Activated T-cell treated with anti-CD3 and anti-CD28 coated beads, Interleukin-2, amount 50 U/mL, for 4 hours (primary cell): ENCODE measurements around the gene TCF15. TPM values are rescaled to one million over a fixed set of nuclear protein-coding genes. Genes with fewer than 3 reads are reported as not detected.

ENCODE experiments used
- ATAC-seq, 2 donors: fragments of 200-7000 bp; cut with Tn5 transposase; one replicate each; pipeline ENCODE4 v1.10.0; 2021
- DNase-seq: peaks from one replicate; pipeline ENCODE4 v3.0.0-alpha.2; 2020
- H3K27me3 Mint-ChIP-seq: one replicate; pipeline ENCODE4 v1.8.0; 2021; ENCODE audit warnings: low read depth, mixed read lengths
- H3K36me3 Mint-ChIP-seq: one replicate; pipeline ENCODE4 v1.8.0; 2022; ENCODE audit warnings: mixed read lengths; ENCODE audit not compliant: insufficient read depth
- H3K4me1 Mint-ChIP-seq: one replicate; pipeline ENCODE4 v1.8.0; 2021; ENCODE audit warnings: low read depth, mixed read lengths
- H3K4me3 Mint-ChIP-seq: one replicate; pipeline ENCODE4 v1.8.0; 2021; ENCODE audit warnings: mild to moderate bottlenecking, moderate library complexity, mixed read lengths
- H3K9me3 Mint-ChIP-seq: one replicate; pipeline ENCODE4 v1.8.0; 2021; ENCODE audit warnings: mixed read lengths
- total RNA-seq, 3 donors: library from RNA; stranded (reverse); gene quantifications; one replicate each; pipeline ENCODE4 v1.2.1, GENCODE V29; 2021

TCF15 gene
- total RNA-seq, 3 donors from 2014 or later, result 0.21 TPM; not detected in 2

DNA sequence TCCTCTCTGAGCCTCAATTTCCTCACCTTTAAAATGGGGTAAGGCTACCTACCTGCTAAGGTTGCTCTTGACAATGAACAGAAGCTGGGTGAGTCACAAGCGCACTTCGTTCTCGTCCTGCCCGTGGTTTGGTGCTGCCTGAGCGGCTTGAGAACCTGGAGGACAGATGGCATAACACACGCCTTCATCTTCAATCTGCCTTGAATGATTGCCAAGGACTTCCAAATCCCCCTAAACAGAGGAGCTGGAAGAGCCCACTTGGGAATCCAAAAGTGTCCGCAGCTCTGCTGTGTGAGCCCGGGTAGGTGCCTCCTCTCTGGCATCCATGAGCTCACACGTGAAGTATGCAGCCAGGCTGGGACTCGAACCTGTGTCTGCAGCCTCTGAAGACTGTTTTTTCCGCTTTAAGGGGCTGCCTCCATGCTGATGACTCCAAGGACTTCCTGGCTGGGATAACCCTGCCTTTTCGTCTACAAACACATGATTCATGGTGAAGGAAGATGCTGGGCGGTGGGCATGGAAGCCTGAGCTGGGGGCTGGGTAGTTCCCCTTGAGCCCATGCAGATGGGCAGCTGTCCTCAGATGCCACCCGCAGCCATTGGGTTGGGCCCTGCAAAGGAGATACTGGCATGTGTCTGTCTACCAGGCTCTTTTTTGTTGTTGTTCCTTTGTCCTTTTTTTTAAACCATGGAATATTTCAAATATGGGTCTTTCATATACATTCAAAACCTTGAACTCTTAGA, 41.3 kb downstream of the TCF15 start:
- DNase-seq (no peak), ATAC-seq (peak in 1 of 2 donors; percentile 10)
- no peaks in the 10 kb centered on the region for H3K9me3 Mint-ChIP-seq
- no peaks in the 10 kb centered on the region for H3K4me1 Mint-ChIP-seq
- no peak overlapping the region for H3K4me3 Mint-ChIP-seq
- peaks cover 36% of the 10 kb centered on the region for H3K27me3 Mint-ChIP-seq
- no peaks in the 10 kb centered on the region for H3K36me3 Mint-ChIP-seq

GRCh38 chr20:568097-568652, 41.9 kb downstream of the TCF15 start:
- H3K4me1 Mint-ChIP-seq, result no peaks in the 10 kb centered on the region
- H3K36me3 Mint-ChIP-seq, result no peaks in the 10 kb centered on the region
- H3K9me3 Mint-ChIP-seq, result no peaks in the 10 kb centered on the region
- no peak overlapping the region for H3K4me3 Mint-ChIP-seq
- DNase-seq (no peak), ATAC-seq (peak in 1 of 2 donors; percentile 40)
- peaks cover 29% of the 10 kb centered on the region for H3K27me3 Mint-ChIP-seq

- Mint-ChIP-seq H3K36me3 (no peaks in the 10 kb centered on the region), H3K4me3 (no peak overlapping the region), H3K9me3 (no peaks in the 10 kb centered on the region), H3K27me3 (peaks cover 20% of the 10 kb centered on the region), H3K4me1 (no peaks in the 10 kb centered on the region)
- no peak for ATAC-seq
- no peak for DNase-seq
Observed at GRCh38 chr20:564192-564591, 45.9 kb downstream of the TCF15 start.

DNA sequence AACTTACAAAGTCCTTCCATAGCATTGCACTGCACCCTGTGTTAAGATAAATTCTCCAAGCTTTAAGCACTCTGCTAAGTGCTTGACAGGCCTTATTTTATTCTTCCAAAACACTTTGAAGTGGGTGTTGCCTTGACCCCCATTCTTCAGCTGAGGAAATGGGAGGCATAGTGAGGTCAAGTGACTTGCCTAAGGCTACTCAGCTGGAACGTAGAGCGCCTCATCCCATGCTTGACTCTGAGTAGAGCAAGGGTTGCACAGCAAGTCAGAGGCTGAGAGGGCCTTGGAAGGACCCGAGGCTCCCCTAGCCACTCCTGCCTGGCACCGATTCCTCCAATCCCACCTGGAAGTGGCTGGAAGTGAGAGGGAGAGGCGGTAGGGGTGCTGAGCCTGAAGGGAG, 46.9 kb downstream of the TCF15 start:
- no peak for ATAC-seq
- Mint-ChIP-seq H3K4me3 (no peak overlapping the region), H3K27me3 (peaks cover 17% of the 10 kb centered on the region), H3K4me1 (no peaks in the 10 kb centered on the region), H3K9me3 (no peaks in the 10 kb centered on the region), H3K36me3 (no peaks in the 10 kb centered on the region)
- DNase-seq, result no peak

DNA sequence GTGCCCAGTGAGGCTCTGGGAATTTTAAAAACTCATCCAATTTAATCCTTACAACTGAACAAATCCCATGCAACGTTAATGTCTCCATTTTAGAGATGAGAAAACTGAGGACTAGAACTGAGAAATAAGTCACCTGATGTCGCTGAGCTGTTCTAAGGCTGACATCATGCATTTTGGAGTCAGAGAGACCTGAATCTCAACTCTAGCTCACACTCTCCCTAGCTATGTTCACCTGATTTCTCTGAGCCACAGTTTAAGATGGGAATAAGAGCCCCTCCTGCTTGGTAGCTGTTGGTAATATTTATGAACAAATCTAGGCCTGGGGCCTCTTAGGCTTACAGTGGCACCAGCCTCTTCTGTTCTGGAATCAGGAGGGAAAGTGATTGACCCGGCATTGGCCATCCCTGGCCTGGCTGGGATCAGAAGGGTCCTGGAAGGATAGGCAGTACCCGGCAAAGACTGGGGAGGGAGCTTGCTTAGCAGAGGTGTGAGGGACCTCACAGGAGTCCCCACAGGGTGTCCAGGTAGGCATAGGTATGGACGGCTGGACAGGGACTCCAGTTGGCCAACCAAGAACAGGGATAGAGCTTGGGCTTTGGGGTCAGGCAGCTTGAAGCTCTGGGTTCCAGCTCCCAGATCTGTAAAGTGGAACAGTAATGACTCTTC, 47.7 kb downstream of the TCF15 start:
- Mint-ChIP-seq H3K4me3 (no peak overlapping the region), H3K4me1 (no peaks in the 10 kb centered on the region), H3K27me3 (peaks cover 15% of the 10 kb centered on the region), H3K36me3 (no peaks in the 10 kb centered on the region), H3K9me3 (no peaks in the 10 kb centered on the region)
- no peak for DNase-seq
- no peak for ATAC-seq

DNA sequence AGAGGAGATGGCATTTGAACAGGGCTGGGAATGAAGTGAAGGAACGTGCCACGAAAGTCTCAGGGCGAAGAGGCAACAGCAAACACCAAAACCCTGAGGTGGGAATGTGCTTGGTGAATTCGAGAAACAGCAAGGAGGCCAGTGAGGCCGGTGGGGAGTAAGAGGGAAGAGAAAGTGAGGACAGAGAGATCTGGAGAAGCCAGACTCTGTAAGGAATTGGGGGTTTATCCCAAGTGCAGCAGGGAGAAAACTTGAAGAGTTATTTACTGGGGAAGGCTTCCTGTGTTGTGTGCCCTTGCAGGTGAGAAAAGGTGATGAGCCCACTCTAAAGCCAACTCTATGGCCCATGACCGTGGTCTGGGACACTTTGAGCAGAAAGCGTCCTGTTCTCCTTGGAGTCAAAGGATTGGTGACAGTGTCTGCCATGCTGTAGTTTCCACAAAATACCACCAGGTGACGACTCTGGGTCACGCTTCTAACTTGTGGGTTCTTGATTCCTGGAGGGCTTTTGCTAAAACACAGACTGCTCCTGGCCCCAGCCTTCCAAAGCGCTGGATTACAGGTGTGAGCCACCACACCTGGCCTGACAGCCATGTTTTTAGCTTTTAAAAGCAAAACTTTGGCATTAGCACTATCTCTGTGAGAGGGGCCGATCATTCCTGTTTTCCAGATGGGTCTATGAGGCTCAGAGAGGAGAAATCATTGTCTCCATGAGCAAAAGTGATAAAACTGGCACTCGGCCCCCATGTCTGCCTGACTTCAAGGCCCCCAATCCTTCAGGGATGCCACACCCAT, 48.5 kb downstream of the TCF15 start:
- H3K27me3 Mint-ChIP-seq, result peaks cover 10% of the 10 kb centered on the region

DNA sequence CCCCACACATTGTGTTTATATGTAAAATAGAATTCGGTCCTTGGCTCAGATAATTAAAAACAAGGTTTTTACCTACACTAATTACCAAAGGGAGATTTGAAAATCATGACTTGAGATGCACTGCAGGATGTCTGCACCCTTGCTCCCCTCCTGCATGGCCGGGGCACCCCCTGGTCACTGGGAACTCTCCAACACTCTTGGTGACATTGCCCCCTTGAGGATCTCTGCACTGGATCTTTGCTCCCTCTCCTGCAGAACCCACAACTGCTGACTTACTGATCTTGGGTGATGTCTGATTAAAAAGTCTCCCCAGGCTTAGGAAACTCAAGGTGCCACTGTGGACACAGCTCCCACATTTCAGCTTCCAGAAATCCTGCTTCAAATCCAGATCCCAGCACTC, 49.4 kb downstream of the TCF15 start:
- no peaks in the 10 kb centered on the region for H3K36me3 Mint-ChIP-seq
- DNase-seq (no peak), ATAC-seq (no peak)
- H3K27me3 Mint-ChIP-seq, result peaks cover 14% of the 10 kb centered on the region
- H3K4me3 Mint-ChIP-seq, result no peak overlapping the region
- H3K4me1 Mint-ChIP-seq, result no peaks in the 10 kb centered on the region
- no peaks in the 10 kb centered on the region for H3K9me3 Mint-ChIP-seq

More for the DNA sequence above, 48.5 kb downstream of the TCF15 start:
- Mint-ChIP-seq H3K9me3 (no peaks in the 10 kb centered on the region), H3K36me3 (no peaks in the 10 kb centered on the region), H3K4me1 (no peaks in the 10 kb centered on the region), H3K4me3 (no peak overlapping the region)
- ATAC-seq, result peak; percentile 67 to 71
- peak; percentile 19 for DNase-seq

DNA sequence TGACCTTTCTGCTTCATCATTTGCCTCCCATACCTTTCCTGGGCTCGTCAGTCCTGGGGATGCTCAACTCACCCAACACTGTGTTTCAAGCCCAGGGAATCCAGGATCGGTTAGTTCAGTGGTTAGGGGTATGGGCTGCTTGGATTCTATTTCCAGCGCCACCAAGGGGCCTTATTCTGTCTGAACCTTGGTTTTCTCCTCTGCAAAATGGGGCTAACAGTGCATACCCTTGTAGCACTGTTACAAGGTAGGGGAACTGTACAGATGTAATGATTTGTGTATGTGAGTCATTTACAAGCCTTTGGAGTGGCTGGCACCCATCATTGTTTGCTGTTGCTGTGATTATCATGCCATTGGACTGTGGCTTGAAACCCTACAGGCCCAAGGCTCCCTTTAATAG, 52.0 kb downstream of the TCF15 start:
- H3K36me3 Mint-ChIP-seq, result no peaks in the 10 kb centered on the region
- H3K27me3 Mint-ChIP-seq, result peaks cover 30% of the 10 kb centered on the region
- ATAC-seq, result no peak
- DNase-seq, result no peak
- H3K4me1 Mint-ChIP-seq, result peaks cover 1% of the 10 kb centered on the region
- H3K4me3 Mint-ChIP-seq, result no peak overlapping the region
- H3K9me3 Mint-ChIP-seq, result no peaks in the 10 kb centered on the region

DNA sequence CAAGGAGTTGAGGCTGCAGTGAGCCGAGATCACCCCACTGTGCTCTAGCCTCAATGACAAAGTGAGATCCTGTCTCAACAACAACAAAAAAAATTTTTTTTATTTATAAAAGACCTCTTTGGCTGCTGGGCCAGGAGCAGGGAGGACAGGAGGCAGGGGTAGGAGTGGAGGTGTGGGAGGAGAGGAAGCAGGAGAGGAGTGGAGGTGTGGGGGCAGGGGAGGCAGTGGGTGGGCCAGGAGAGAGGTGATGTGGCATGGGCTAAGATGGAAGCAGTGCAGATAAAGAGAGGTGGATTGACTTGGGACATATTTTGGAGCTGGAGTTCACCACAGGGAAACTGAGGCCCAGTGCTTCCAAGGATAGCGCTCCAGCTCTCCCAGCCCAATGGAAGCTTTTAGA, 53.1 kb downstream of the TCF15 start:
- Mint-ChIP-seq H3K4me1 (peaks cover 1% of the 10 kb centered on the region), H3K9me3 (no peaks in the 10 kb centered on the region)

GRCh38 chr20:555976-556385, 54.1 kb downstream of the TCF15 start:
- Mint-ChIP-seq H3K4me1 (peaks cover 1% of the 10 kb centered on the region), H3K4me3 (no peak overlapping the region), H3K27me3 (peaks cover 39% of the 10 kb centered on the region), H3K9me3 (no peaks in the 10 kb centered on the region), H3K36me3 (no peaks in the 10 kb centered on the region)
- no peak for ATAC-seq
- no peak for DNase-seq

More for the DNA sequence above, 53.1 kb downstream of the TCF15 start:
- peaks cover 33% of the 10 kb centered on the region for H3K27me3 Mint-ChIP-seq
- no peak overlapping the region for H3K4me3 Mint-ChIP-seq
- no peak for ATAC-seq
- no peaks in the 10 kb centered on the region for H3K36me3 Mint-ChIP-seq
- DNase-seq, result no peak

Other genes with a start within 250 kb of the TCF15 start
- gene TRIB3, start 229.5 kb downstream of the TCF15 start, total RNA-seq, result 10 to 100 TPM; 34.6 to 45.2 (median 37.0) TPM
- gene RBCK1, start 202.0 kb downstream of the TCF15 start, total RNA-seq, result 100 to 1,000 TPM in 2 of 3 donors, 10 to 100 TPM in 1; 87.1 to 104 (median 103) TPM
- 10 to 100 TPM; 21.2 to 25.5 (median 23.9) TPM for gene TBC1D20, start 147.8 kb downstream of the TCF15 start, total RNA-seq
- gene CSNK2A1, start 66.5 kb downstream of the TCF15 start, total RNA-seq, result 100 to 1,000 TPM; 183 to 191 (median 187) TPM
- 10 to 100 TPM; 28.5 to 39.8 (median 38.5) TPM for gene SRXN1, start 42.9 kb upstream of the TCF15 start, total RNA-seq
- gene SCRT2, start 65.5 kb upstream of the TCF15 start, total RNA-seq, result not detected
- gene SLC52A3, start 158.2 kb upstream of the TCF15 start, total RNA-seq, result not detected
- gene FAM110A, start 223.4 kb upstream of the TCF15 start, total RNA-seq, result 1 to 10 TPM; 6.8 to 8.9 (median 7.9) TPM